Lower leg skin (tissue), 3 donors: Measurements from ENCODE around the gene TOMM20.

ENCODE experiments used
- POLR2A ChIP-seq, 2 donors: fragments of 450-650 bp; IDR thresholded peaks; one replicate each; pipeline ENCODE4 v1.6.1; 2016 to 2017; ENCODE audit warnings: antibody characterized with exemption in 2 of 2, mild to moderate bottlenecking in 1 of 2, moderate library complexity in 1 of 2
- TF ChIP-seq, protein P1 (sequence below), 3 donors: fragments of 450-650 bp; IDR thresholded peaks; one replicate each; pipeline ENCODE4 v1.5.1; 2016; ENCODE audit warnings: antibody characterized with exemption in 3 of 3, mild to moderate bottlenecking in 3 of 3, moderate library complexity in 2 of 3

DNA sequence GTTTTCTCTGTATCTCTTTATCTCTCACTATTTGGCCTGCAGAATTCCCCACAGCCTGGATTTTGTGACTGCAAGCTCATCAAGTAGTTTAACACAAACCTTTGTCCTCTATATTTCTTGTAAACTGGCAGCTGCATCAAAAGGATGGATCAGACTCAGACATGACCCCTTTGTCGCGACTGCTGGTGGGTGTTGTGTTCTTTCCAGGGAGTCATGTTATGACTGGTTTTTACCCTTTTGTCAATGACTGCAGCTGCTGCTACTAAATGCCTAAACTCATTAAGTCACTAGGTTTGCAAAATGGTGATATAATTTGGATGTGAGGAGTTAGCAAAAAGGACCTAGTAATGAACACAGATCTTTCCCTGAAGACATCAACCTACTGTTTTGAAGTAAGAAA, 10.2 kb upstream of the TOMM20 start:
- TF ChIP-seq, protein P1, sequence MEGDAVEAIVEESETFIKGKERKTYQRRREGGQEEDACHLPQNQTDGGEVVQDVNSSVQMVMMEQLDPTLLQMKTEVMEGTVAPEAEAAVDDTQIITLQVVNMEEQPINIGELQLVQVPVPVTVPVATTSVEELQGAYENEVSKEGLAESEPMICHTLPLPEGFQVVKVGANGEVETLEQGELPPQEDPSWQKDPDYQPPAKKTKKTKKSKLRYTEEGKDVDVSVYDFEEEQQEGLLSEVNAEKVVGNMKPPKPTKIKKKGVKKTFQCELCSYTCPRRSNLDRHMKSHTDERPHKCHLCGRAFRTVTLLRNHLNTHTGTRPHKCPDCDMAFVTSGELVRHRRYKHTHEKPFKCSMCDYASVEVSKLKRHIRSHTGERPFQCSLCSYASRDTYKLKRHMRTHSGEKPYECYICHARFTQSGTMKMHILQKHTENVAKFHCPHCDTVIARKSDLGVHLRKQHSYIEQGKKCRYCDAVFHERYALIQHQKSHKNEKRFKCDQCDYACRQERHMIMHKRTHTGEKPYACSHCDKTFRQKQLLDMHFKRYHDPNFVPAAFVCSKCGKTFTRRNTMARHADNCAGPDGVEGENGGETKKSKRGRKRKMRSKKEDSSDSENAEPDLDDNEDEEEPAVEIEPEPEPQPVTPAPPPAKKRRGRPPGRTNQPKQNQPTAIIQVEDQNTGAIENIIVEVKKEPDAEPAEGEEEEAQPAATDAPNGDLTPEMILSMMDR (IDR thresholded peaks at IDR 0.05) = no peak
- TF ChIP-seq POLR2A (IDR thresholded peaks at IDR 0.05) = no peak
